Esophagus (tissue), 2 donors: ENCODE results near the gene GP5. TPM values are rescaled to one million over a fixed set of nuclear protein-coding genes. Genes with fewer than 3 reads are reported as not detected.

Experiments
- H3K27ac ChIP-seq, 2 donors: one replicate each; pipeline ENCODE4 v1.5.1; 2013; ENCODE audit warnings: low read depth in 2 of 2, mild to moderate bottlenecking in 2 of 2, inconsistent platforms in 1 of 2, low read length in 1 of 2, moderate library complexity in 1 of 2
- H3K27me3 ChIP-seq, 2 donors: one replicate each; pipeline ENCODE4 v1.6.1; 2013; ENCODE audit warnings: low read length in 2 of 2, control low read depth in 1 of 2, mild to moderate bottlenecking in 1 of 2; ENCODE audit not compliant: insufficient read depth in 2 of 2, control insufficient read depth in 1 of 2
- H3K36me3 ChIP-seq, 2 donors: one replicate each; pipeline ENCODE4 v1.6.1; 2013; ENCODE audit warnings: low read length in 1 of 2; ENCODE audit not compliant: control insufficient read depth in 2 of 2, insufficient read depth in 2 of 2
- H3K4me1 ChIP-seq, 2 donors: one replicate each; pipeline ENCODE4 v1.6.1; 2013; ENCODE audit warnings: low read length in 1 of 2; ENCODE audit not compliant: control insufficient read depth in 2 of 2, insufficient read depth in 2 of 2
- H3K4me3 ChIP-seq, 2 donors: one replicate each; pipeline ENCODE4 v1.5.1; 2013; ENCODE audit warnings: low read length in 2 of 2, mild to moderate bottlenecking in 2 of 2, low read depth in 1 of 2, moderate library complexity in 1 of 2
- H3K9me3 ChIP-seq, 2 donors: one replicate each; pipeline ENCODE4 v1.6.1; 2013; ENCODE audit warnings: mild to moderate bottlenecking in 2 of 2, low read depth in 1 of 2, low read length in 1 of 2, moderate library complexity in 1 of 2; ENCODE audit not compliant: control insufficient read depth in 2 of 2, insufficient read depth in 1 of 2
- WGBS, 2 donors: extraction: QIAGEN DNeasy Blood & Tissue Kit; methylation state at CpG; one replicate each; pipeline ENCODE4 v1.1.7; 2013; 5-methylcytosine and 5-hydroxymethylcytosine counted together
- polyA plus RNA-seq, 2 donors: library from polyadenylated mRNA; stranded (reverse); fragments of 200-250 nt; gene quantifications; one replicate each; pipeline ENCODE4 v1.2.3, GENCODE V29; 2013
- donor health status: healthy with polysubstance abuse.
- donor health status: Bipolar disorder and iron deficiency.

The GP5 gene
- polyA plus RNA-seq, 2 donors: 0.01 TPM; not detected in 1

DNA sequence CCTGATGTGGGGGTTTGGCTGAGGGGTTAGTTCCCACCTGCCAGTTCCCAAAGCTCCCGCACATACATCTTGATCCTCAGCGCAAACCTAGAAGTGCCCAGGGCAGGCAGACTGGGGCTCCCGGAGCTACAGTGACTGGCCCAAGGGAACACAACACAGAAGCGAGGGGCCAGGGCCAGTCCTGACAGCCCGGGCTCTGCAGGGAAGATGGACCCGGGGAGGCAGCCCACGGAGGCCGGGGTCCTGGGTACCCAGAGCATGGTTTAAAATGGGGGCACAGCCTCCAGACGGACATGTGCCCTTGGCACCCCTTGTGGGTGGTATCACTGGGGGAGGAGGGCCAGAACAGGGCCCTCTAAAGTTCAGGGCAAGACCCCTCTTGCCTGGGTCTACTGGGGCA lies 53.0 kb downstream of the GP5 start:
- WGBS, 2 donors: 83 to 84% methylated on average over 9 of the region's 9 CpGs
- H3K36me3 ChIP-seq: no peaks in the 10 kb centered on the region
- H3K4me1 ChIP-seq: no peaks in the 10 kb centered on the region
- no peaks in the 10 kb centered on the region for H3K9me3 ChIP-seq
- H3K4me3 ChIP-seq: no peak overlapping the region
- H3K27ac ChIP-seq: no peak overlapping the region
- no peaks in the 10 kb centered on the region for H3K27me3 ChIP-seq

Other genes with a start within 250 kb of the GP5 start
- under 1 TPM in 1 of 2 donors, not detected in 1; 0.02 TPM for gene CPN2, start 47.9 kb downstream of the GP5 start, polyA plus RNA-seq
- gene LRRC15, start 29.5 kb downstream of the GP5 start, polyA plus RNA-seq: under 1 TPM; 0.02 to 0.04 TPM
- 10 to 100 TPM in 1 of 2 donors, 1 to 10 TPM in 1; 9.6 to 12.2 TPM for gene ATP13A3, start 87.7 kb upstream of the GP5 start, polyA plus RNA-seq
- gene TMEM44, start 234.2 kb upstream of the GP5 start, polyA plus RNA-seq: 1 to 10 TPM; 7.3 TPM